SU-DHL-6 (cell line): Measurements from ENCODE around the gene XYLT2.

Experiments
- H2AFZ ChIP-seq: fragments of 200-600 bp; sonication (generic); 2 replicates; pipeline ENCODE4 v1.6.1; 2014; ENCODE audit warnings: low read depth, mild to moderate bottlenecking, moderate library complexity, mixed read lengths, antibody characterized with exemption, low read length; ENCODE audit not compliant: severe bottlenecking
- H3F3A ChIP-seq: fragments of 200-600 bp; shearing (Covaris generic); 2 replicates; pipeline ENCODE4 v1.6.0; 2016; ENCODE audit warnings: antibody characterized with exemption, mild to moderate bottlenecking; ENCODE audit not compliant: insufficient read depth
- H3K27ac ChIP-seq: fragments of 200-600 bp; sonication (generic); 2 replicates; pipeline ENCODE4 v1.5.1; 2016; ENCODE audit warnings: low read depth, mild to moderate bottlenecking, low read length, moderate library complexity, mixed read lengths
- H3K27me3 ChIP-seq: fragments of 200-600 bp; sonication (generic), shearing (Covaris generic); 2 replicates; pipeline ENCODE4 v1.6.0; 2014; ENCODE audit warnings: mild to moderate bottlenecking, low read length
- H3K36me3 ChIP-seq: fragments of 200-600 bp; sonication (generic); 2 replicates; pipeline ENCODE4 v1.6.1; 2014; ENCODE audit warnings: mild to moderate bottlenecking, low read length, mixed read lengths
- H3K4me2 ChIP-seq: fragments of 300-600, 200-600 bp; shearing (Covaris generic), sonication (generic); 2 replicates; pipeline ENCODE4 v1.6.0; 2014; ENCODE audit warnings: low read length, low read depth, mild to moderate bottlenecking; ENCODE audit not compliant: poor library complexity, severe bottlenecking
- H3K4me3 ChIP-seq: fragments of 200-600 bp; sonication (generic); 2 replicates; pipeline ENCODE4 v1.5.1; 2014; ENCODE audit warnings: antibody characterized with exemption, low read length, mild to moderate bottlenecking, mixed read lengths; ENCODE audit not compliant: insufficient read depth, poor library complexity, severe bottlenecking
- H3K79me2 ChIP-seq: fragments of 200-600 bp; sonication (generic); 2 replicates; pipeline ENCODE4 v1.6.1; 2014; ENCODE audit warnings: mild to moderate bottlenecking, low read length, moderate library complexity; ENCODE audit not compliant: insufficient read depth
- H3K9ac ChIP-seq: fragments of 200-600 bp; sonication (generic); 2 replicates; pipeline ENCODE4 v1.7.0; 2014; ENCODE audit warnings: mild to moderate bottlenecking, low read length
- H3K9me2 ChIP-seq: fragments of 200-600 bp; sonication (generic); replicated peaks from 2 replicates; pipeline ENCODE4 v1.6.1; 2014; ENCODE audit warnings: low read length; ENCODE audit not compliant: insufficient read depth
- H3K9me3 ChIP-seq: fragments of 200-600 bp; sonication (generic); 2 replicates; pipeline ENCODE4 v1.6.1; 2014; ENCODE audit warnings: low read length, mixed read lengths; ENCODE audit not compliant: insufficient read depth
- H4K20me1 ChIP-seq: fragments of 200-600 bp; sonication (generic); 2 replicates; pipeline ENCODE4 v1.6.1; 2014; ENCODE audit warnings: low read depth, mild to moderate bottlenecking, antibody characterized with exemption, low read length, moderate library complexity, mixed read lengths
- EZH2phosphoT487 ChIP-seq: fragments of 200-600 bp; sonication (generic), shearing (Covaris generic); conservative IDR thresholded peaks from 2 replicates; pipeline ENCODE4 v1.6.1; 2018; ENCODE audit warnings: mild to moderate bottlenecking, antibody characterized with exemption, low read length, moderate library complexity, mixed read lengths
- TF ChIP-seq, protein P1 (sequence below): fragments of 200-600 bp; sonication (generic); IDR thresholded peaks from one replicate; pipeline ENCODE4 v1.5.1; 2017; ENCODE audit warnings: antibody characterized with exemption, mild to moderate bottlenecking, low read length, moderate library complexity; ENCODE audit not compliant: insufficient read depth, poor library complexity, severe bottlenecking

Gene XYLT2

GRCh38 chr17:50310455-50311111, 35.3 kb upstream of the XYLT2 start:
- Histone ChIP-seq H3K79me2 (no peaks in the 10 kb centered on the region), H3K4me2 (no peak overlapping the region), H3F3A (no peaks in the 10 kb centered on the region), H3K9me3 (no peaks in the 10 kb centered on the region), H3K36me3 (no peaks in the 10 kb centered on the region), H3K27ac (no peak overlapping the region), H4K20me1 (no peaks in the 10 kb centered on the region), H3K9ac (no peak overlapping the region), H3K27me3 (0 out of 2 replicates have a peak, but pooled peaks cover 3% of the 10 kb centered on the region), H2AFZ (no peak overlapping the region), H3K4me3 (no peak overlapping the region), H3K9me2 (no peaks in the 10 kb centered on the region)
- TF ChIP-seq EZH2phosphoT487 = no peak
- TF ChIP-seq, protein P1, sequence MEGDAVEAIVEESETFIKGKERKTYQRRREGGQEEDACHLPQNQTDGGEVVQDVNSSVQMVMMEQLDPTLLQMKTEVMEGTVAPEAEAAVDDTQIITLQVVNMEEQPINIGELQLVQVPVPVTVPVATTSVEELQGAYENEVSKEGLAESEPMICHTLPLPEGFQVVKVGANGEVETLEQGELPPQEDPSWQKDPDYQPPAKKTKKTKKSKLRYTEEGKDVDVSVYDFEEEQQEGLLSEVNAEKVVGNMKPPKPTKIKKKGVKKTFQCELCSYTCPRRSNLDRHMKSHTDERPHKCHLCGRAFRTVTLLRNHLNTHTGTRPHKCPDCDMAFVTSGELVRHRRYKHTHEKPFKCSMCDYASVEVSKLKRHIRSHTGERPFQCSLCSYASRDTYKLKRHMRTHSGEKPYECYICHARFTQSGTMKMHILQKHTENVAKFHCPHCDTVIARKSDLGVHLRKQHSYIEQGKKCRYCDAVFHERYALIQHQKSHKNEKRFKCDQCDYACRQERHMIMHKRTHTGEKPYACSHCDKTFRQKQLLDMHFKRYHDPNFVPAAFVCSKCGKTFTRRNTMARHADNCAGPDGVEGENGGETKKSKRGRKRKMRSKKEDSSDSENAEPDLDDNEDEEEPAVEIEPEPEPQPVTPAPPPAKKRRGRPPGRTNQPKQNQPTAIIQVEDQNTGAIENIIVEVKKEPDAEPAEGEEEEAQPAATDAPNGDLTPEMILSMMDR = no peak

- H4K20me1 ChIP-seq = no peaks in the 10 kb centered on the region
- no peaks in the 10 kb centered on the region for H3K9me3 ChIP-seq
- no peaks in the 10 kb centered on the region for H3K79me2 ChIP-seq
- H2AFZ ChIP-seq = no peak overlapping the region
- H3K9me2 ChIP-seq = no peaks in the 10 kb centered on the region
- H3K9ac ChIP-seq = no peak overlapping the region
- H3K36me3 ChIP-seq = no peaks in the 10 kb centered on the region
- H3K4me2 ChIP-seq = no peak overlapping the region
- H3F3A ChIP-seq = no peaks in the 10 kb centered on the region
- no peak overlapping the region for H3K27ac ChIP-seq
- TF ChIP-seq, protein P1 = no peak
- no peak overlapping the region for H3K4me3 ChIP-seq
- 0 out of 2 replicates have a peak, but pooled peaks cover 3% of the 10 kb centered on the region for H3K27me3 ChIP-seq
Observed at GRCh38 chr17:50311112-50311460, 34.8 kb upstream of the XYLT2 start.

DNA sequence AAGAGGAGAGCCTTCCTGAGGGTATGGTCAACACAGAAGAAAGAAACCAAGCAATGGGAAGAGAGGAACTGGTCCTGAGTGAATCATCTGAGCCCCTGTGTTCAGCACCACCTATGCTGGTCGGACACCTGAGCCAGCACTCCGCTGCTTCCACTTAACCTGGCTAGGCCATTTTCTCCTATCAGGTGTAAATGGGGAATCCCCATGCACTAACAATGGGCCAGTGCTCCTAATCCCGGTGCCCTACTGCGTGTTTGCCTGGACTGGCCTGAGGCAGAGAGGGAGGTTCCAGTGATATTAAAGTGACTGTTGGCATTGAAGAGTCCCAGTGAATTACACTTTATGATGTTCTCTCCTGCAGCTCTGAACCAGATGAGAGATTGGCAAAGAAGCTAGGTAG, 34.4 kb upstream of the XYLT2 start:
- Histone ChIP-seq H3F3A (no peaks in the 10 kb centered on the region), H3K9me3 (no peaks in the 10 kb centered on the region), H4K20me1 (no peaks in the 10 kb centered on the region), H3K79me2 (no peaks in the 10 kb centered on the region), H3K27ac (no peak overlapping the region), H3K9ac (no peak overlapping the region), H3K9me2 (no peaks in the 10 kb centered on the region), H3K4me3 (no peak overlapping the region), H3K27me3 (0 out of 2 replicates have a peak, but pooled peaks cover under 1% of the 10 kb centered on the region), H2AFZ (no peak overlapping the region), H3K4me2 (no peak overlapping the region), H3K36me3 (no peaks in the 10 kb centered on the region)
- TF ChIP-seq, protein P1 = no peak
- no peak for TF ChIP-seq EZH2phosphoT487
